ENCODE measurements around the gene TSC22D3. TPM values are rescaled to one million over a fixed set of nuclear protein-coding genes. Genes with fewer than 3 reads are reported as not detected.

The TSC22D3 gene
- total and polyA plus RNA-seq, 2 experiments from 2014 or later: 455 to 647 TPM

DNA sequence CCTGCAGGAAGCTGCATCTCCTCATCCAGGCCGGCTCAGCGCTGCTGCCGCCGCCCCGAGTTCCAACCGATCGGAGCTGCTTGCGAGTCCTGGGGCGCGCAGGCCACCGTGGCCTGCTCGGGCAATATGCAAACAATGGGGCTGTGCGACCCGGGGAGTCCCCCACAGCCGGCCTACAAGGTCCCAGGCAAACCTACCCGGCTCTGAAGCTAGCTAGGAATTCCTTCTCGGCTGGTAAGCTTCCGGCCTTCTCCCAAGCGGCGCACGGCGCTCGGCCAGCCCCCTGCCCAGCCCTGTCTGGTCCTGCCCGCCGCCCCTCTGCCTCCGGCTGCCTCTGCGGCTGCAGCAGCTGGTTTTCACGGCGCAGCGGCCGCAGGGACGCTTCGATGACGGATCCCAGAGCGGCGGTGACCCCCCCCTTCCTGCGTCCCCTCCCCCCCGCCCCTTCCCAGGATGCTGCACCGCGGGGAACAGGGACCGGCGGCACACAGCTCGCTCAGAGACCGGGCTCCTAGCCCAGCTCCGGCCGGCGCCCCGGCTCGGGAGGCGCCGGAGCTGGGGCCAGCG is 59.4 kb downstream of the TSC22D3 start:
- H4K20me1 ChIP-seq (ENCODE audit: insufficient read depth, poor library complexity, severe bottlenecking): peaks cover 15% of the 10 kb centered on the region
- peak overlapping the region; percentile 98 for H3K27ac ChIP-seq
- no peaks in the 10 kb centered on the region for H3K9me2 ChIP-seq (replicated peaks; ENCODE audit: insufficient read depth)
- DNase-seq (ENCODE audit: low spot score): peak; percentile 70
- H3K4me2 ChIP-seq: peak overlapping the region; percentile 88
- H3K4me1 ChIP-seq (ENCODE audit: insufficient read depth): peaks cover 52% of the 10 kb centered on the region
- TF ChIP-seq, protein P1, sequence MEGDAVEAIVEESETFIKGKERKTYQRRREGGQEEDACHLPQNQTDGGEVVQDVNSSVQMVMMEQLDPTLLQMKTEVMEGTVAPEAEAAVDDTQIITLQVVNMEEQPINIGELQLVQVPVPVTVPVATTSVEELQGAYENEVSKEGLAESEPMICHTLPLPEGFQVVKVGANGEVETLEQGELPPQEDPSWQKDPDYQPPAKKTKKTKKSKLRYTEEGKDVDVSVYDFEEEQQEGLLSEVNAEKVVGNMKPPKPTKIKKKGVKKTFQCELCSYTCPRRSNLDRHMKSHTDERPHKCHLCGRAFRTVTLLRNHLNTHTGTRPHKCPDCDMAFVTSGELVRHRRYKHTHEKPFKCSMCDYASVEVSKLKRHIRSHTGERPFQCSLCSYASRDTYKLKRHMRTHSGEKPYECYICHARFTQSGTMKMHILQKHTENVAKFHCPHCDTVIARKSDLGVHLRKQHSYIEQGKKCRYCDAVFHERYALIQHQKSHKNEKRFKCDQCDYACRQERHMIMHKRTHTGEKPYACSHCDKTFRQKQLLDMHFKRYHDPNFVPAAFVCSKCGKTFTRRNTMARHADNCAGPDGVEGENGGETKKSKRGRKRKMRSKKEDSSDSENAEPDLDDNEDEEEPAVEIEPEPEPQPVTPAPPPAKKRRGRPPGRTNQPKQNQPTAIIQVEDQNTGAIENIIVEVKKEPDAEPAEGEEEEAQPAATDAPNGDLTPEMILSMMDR (IDR thresholded peaks at IDR 0.05; ENCODE audit: poor library complexity): no peak
- no peaks in the 10 kb centered on the region for H3K9me3 ChIP-seq (ENCODE audit: low read depth)
- peak overlapping the region; percentile 96 for H3K4me3 ChIP-seq
- WGBS (ENCODE audit: low lambda C conversion rate, missing lambda C conversion rate): under 1% methylated on average over 31 of the region's 52 CpGs
- H3K79me2 ChIP-seq: peaks cover 37% of the 10 kb centered on the region
- peak overlapping the region; percentile 38 for H2AFZ ChIP-seq
- no peaks in the 10 kb centered on the region for H3K27me3 ChIP-seq
- no peaks in the 10 kb centered on the region for H3K36me3 ChIP-seq (replicated peaks; ENCODE audit: insufficient read depth, low read depth)

DNA sequence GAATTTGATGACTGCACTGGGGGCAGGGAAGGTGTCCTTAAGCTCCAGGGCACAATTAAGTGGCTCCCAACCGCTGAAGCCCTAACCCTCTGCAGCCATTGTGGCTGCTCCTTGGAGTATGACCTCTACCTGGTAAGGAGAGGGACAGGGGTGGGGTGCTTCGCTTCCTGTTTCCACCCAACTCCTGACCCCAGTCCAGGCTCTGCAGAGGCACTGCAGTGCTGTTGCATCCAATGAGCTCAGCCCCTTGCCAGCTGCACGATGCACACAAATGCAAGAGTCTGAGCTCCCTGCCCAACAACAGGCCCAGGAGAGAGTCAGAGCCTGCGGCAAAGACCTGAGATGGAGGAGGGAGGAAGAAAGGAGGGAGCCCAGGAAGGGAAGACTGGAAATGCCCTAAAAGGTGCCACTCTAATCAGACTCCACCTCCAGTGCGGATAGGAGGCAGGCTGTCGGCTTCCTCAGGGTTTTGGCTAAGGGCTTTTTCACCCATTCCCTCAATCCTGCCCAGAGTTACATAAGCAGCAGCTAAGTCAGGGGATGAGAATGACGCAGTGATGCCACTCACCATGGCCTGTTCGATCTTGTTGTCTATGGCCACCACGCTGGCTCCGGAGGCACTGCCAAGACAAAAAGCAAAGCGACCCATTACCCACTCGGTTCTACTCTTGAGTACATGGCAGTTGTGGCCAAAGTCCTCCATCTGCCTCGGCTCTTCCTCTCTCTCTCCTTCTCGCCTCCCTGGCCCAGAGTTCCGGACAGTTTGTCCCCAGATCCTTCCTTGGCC is 60.1 kb downstream of the TSC22D3 start:
- Histone ChIP-seq H3K79me2 (peaks cover 37% of the 10 kb centered on the region), H3K4me1 (ENCODE audit: insufficient read depth) (peaks cover 50% of the 10 kb centered on the region), H3K9me3 (ENCODE audit: low read depth) (no peaks in the 10 kb centered on the region), H3K4me3 (peak overlapping the region; percentile 96), H3K36me3 (replicated peaks; ENCODE audit: insufficient read depth, low read depth) (no peaks in the 10 kb centered on the region), H4K20me1 (ENCODE audit: insufficient read depth, poor library complexity, severe bottlenecking) (peaks cover 15% of the 10 kb centered on the region), H3K9me2 (replicated peaks; ENCODE audit: insufficient read depth) (no peaks in the 10 kb centered on the region), H3K27ac (peak overlapping the region; percentile 98), H3K27me3 (no peaks in the 10 kb centered on the region), H3K4me2 (peak overlapping the region; percentile 88), H2AFZ (peak overlapping the region; percentile 38)
- DNase-seq (ENCODE audit: low spot score): no peak
- TF ChIP-seq, protein P1 (IDR thresholded peaks at IDR 0.05; ENCODE audit: poor library complexity): no peak
- TF ChIP-seq EZH2phosphoT487 (IDR thresholded peaks at IDR 0.05; ENCODE audit: low read depth, severe bottlenecking, unreplicated experiment): no peak
- no peak for TF ChIP-seq EZH2 (IDR thresholded peaks at IDR 0.05; ENCODE audit: borderline replicate concordance)
- 28% methylated on average over 15 of the region's 15 CpGs for WGBS (ENCODE audit: low lambda C conversion rate, missing lambda C conversion rate)

DNA sequence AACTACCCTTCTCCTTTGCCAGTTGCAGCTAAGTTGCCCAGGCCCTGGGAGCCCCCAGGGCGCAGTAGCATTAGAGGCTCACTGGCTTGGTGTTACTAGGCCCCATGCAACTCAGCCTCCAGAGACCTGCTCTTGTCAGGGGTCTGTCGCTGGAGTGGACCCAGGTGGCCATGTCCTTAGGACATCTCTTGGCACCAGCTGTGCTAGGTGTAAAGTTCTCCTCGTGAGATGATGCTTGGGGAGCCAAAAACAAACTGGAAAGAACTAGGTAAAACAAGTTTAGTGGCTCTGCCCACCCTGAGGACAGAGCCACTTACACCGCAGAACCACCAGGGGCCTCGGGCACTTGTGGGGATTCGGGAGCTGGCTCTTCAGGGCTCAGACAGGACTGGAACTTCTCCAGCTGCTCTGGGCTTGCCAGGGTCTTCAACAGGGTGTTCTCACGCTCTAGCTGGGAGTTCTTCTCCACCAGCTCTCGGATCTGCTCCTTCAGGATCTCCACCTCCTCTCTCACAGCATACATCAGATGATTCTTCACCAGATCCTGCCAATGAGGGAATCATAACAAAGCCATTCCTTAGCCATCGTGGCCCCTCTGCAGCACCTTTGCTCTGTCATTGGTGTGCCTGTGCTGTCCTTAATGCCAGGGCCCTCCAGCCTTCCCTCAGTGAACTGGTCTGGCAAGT is 61.2 kb downstream of the TSC22D3 start:
- peaks cover 55% of the 10 kb centered on the region for H3K4me1 ChIP-seq (ENCODE audit: insufficient read depth)
- H3K9me2 ChIP-seq (replicated peaks; ENCODE audit: insufficient read depth): no peaks in the 10 kb centered on the region
- no peak for DNase-seq (ENCODE audit: low spot score)
- 87% methylated on average over 9 of the region's 9 CpGs for WGBS (ENCODE audit: low lambda C conversion rate, missing lambda C conversion rate)
- TF ChIP-seq, protein P1 (IDR thresholded peaks at IDR 0.05; ENCODE audit: poor library complexity): no peak
- no peak for TF ChIP-seq EZH2phosphoT487 (IDR thresholded peaks at IDR 0.05; ENCODE audit: low read depth, severe bottlenecking, unreplicated experiment)
- TF ChIP-seq EZH2 (IDR thresholded peaks at IDR 0.05; ENCODE audit: borderline replicate concordance): no peak
- no peak overlapping the region for H2AFZ ChIP-seq
- no peaks in the 10 kb centered on the region for H3K36me3 ChIP-seq (replicated peaks; ENCODE audit: insufficient read depth, low read depth)
- peak overlapping the region; percentile 96 for H3K4me3 ChIP-seq
- H3K4me2 ChIP-seq: peak overlapping the region; percentile 88
- peaks cover 15% of the 10 kb centered on the region for H4K20me1 ChIP-seq (ENCODE audit: insufficient read depth, poor library complexity, severe bottlenecking)
- peak overlapping the region; percentile 98 for H3K27ac ChIP-seq
- no peaks in the 10 kb centered on the region for H3K9me3 ChIP-seq (ENCODE audit: low read depth)
- no peaks in the 10 kb centered on the region for H3K27me3 ChIP-seq
- H3K79me2 ChIP-seq: peaks cover 37% of the 10 kb centered on the region

Data from hepatocyte (in vitro differentiated cells).